NCI-H2029 (cell line): ENCODE data around the gene ZNF398.

ENCODE experiments used
- DNase-seq: peaks from one replicate; lab custom pipeline; 2025; lab: John Stamatoyannopoulos, UW

Gene ZNF398

GRCh38 chr7:149228831-149229471 is 81.7 kb downstream of the ZNF398 start:
- DNase-seq = no peak

GRCh38 chr7:149229526-149229925 is 82.3 kb downstream of the ZNF398 start:
- DNase-seq = no peak

GRCh38 chr7:149232362-149232761 is 85.1 kb downstream of the ZNF398 start:
- DNase-seq = no peak
